Stomach (tissue), 4 donors: ENCODE data around the gene OR9K2.

Experiments used
- CTCF ChIP-seq, 7 experiments: fragments of 450-650 bp in 4 of 7; fragments of 200-600 bp in 3 of 7; sonication (generic) in 3 of 7; IDR thresholded peaks; one replicate each; pipeline ENCODE4 v1.5.1; 2016 to 2019; ENCODE audit warnings: antibody characterized with exemption in 7 of 7, control low read depth in 2 of 7, mild to moderate bottlenecking in 1 of 7
- EP300 ChIP-seq: sonication (generic); formaldehyde crosslinking; IDR thresholded peaks from one replicate; pipeline ENCODE4 v1.6.1; 2017; ENCODE audit warnings: antibody characterized with exemption
- POLR2A ChIP-seq, 4 donors: fragments of 450-650 bp; IDR thresholded peaks; one replicate each; pipeline ENCODE4 v1.6.1; 2016; ENCODE audit warnings: antibody characterized with exemption in 4 of 4, control low read depth in 2 of 4, mild to moderate bottlenecking in 1 of 4, moderate library complexity in 1 of 4
- POLR2AphosphoS5 ChIP-seq, 3 donors: sonication (generic); formaldehyde crosslinking; IDR thresholded peaks; one replicate each; pipeline ENCODE4 v1.6.1; 2016; ENCODE audit warnings: antibody characterized with exemption in 3 of 3

- TF ChIP-seq CTCF (IDR thresholded peaks at IDR 0.05) (peak in 1 of 7 experiments; percentile 19), POLR2A (IDR thresholded peaks at IDR 0.05) (no peak), EP300 (no peak), POLR2AphosphoS5 (IDR thresholded peaks at IDR 0.05) (no peak)
Measured at GRCh38 chr12:55092579-55092978, 33.6 kb upstream of the OR9K2 start.
